Measurements from ENCODE around the gene ELMO2.

GRCh38 chr20:46352370-46352938 lies 54.0 kb downstream of the ELMO2 start:
- TF ChIP-seq CTCF (IDR thresholded peaks at IDR 0.05) (no peak), EP300 (IDR thresholded peaks at IDR 0.05) (no peak), POLR2AphosphoS5 (IDR thresholded peaks at IDR 0.05) (no peak), POLR2A (IDR thresholded peaks at IDR 0.05) (no peak)

All from gastroesophageal sphincter (tissue), 3 donors.